SK-N-SH (cell line): ENCODE measurements around the gene EIF6. TPM values are rescaled to one million over a fixed set of nuclear protein-coding genes. Genes with fewer than 3 reads are reported as not detected.

Source experiments
- CTCF ChIA-PET: fragments of 300-600, 350-600 bp; formaldehyde crosslinking; extraction: SDS; loops from one replicate; lab custom pipeline; 2021; lab: Yijun Ruan, JAX
- POLR2A ChIA-PET: fragments of 350-600 bp; sonication (Branson Sonifier 250); formaldehyde crosslinking; extraction: SDS; loops from one replicate; lab custom pipeline; 2020; ENCODE audit warnings: antibody characterized with exemption, inconsistent platforms; lab: Yijun Ruan, JAX
- DNase-seq: peaks from one replicate; pipeline ENCODE4 v3.0.0; 2012
- H2AFZ ChIP-seq: fragments of 200-600 bp; sonication (generic); 2 replicates; pipeline ENCODE4 v1.8.1; 2016; ENCODE audit warnings: antibody characterized with exemption, mild to moderate bottlenecking, low read depth
- H3F3A ChIP-seq: fragments of 200-600 bp; sonication (generic); replicated peaks from 2 replicates; pipeline ENCODE3; 2016; ENCODE audit warnings: antibody characterized with exemption, mild to moderate bottlenecking; ENCODE audit not compliant: insufficient read depth
- H3K27ac ChIP-seq, 2 experiments: fragments of 200-500 bp in 1 of 2; fragments of 200-600 bp in 1 of 2; sonication (Bioruptor generic) in 1 of 2; sonication (generic), shearing (Covaris generic) in 1 of 2; 2 replicates each; pipeline versions ENCODE4 v1.5.1 to v1.6.1; 2014 to 2016; ENCODE audit warnings: low read depth in 2 of 2, inconsistent platforms in 1 of 2, low read length in 1 of 2, mild to moderate bottlenecking in 1 of 2, mixed read lengths in 1 of 2
- H3K27me3 ChIP-seq: fragments of 200-600 bp; sonication (generic), shearing (Covaris generic); 2 replicates; pipeline ENCODE4 v1.6.1; 2016; ENCODE audit warnings: mixed run types; ENCODE audit not compliant: insufficient read depth
- H3K36me3 ChIP-seq, 2 experiments: fragments of 200-500 bp in 1 of 2; fragments of 200-600 bp in 1 of 2; sonication (Bioruptor generic) in 1 of 2; sonication (generic) in 1 of 2; replicated peaks in 1 of 2; 2 replicates each; pipeline versions ENCODE3 to v1.5.1; 2014 to 2016; ENCODE audit warnings: low read length in 1 of 2, mild to moderate bottlenecking in 1 of 2; ENCODE audit not compliant: insufficient read depth in 2 of 2, control insufficient read depth in 1 of 2
- H3K4me1 ChIP-seq, 2 experiments: fragments of 200-500 bp in 1 of 2; fragments of 200-600 bp in 1 of 2; sonication (Bioruptor generic) in 1 of 2; sonication (generic), shearing (Covaris generic) in 1 of 2; 2 replicates each; pipeline versions ENCODE4 v1.5.1 to v1.6.1; 2014 to 2016; ENCODE audit warnings: low read depth in 1 of 2, low read length in 1 of 2, mixed run types in 1 of 2; ENCODE audit not compliant: insufficient read depth in 2 of 2, control insufficient read depth in 1 of 2
- H3K4me2 ChIP-seq: fragments of 200-600 bp; sonication (generic), shearing (Covaris generic); 2 replicates; pipeline ENCODE4 v1.6.1; 2017; ENCODE audit warnings: mixed run types
- H3K4me3 ChIP-seq, 2 experiments: fragments of 200-500 bp in 1 of 2; fragments of 200-600 bp in 1 of 2; sonication (Bioruptor generic) in 1 of 2; sonication (generic), shearing (Covaris generic) in 1 of 2; 2 replicates each; pipeline versions ENCODE4 v1.5.1 to v1.8.1; 2014 to 2016; ENCODE audit warnings: low read depth in 2 of 2, inconsistent platforms in 1 of 2, low read length in 1 of 2, mild to moderate bottlenecking in 1 of 2, mixed read lengths in 1 of 2, moderate library complexity in 1 of 2
- H3K79me2 ChIP-seq: fragments of 200-600 bp; sonication (generic); 2 replicates; pipeline ENCODE4 v1.8.1; 2017; ENCODE audit warnings: mild to moderate bottlenecking; ENCODE audit not compliant: insufficient read depth
- H3K9ac ChIP-seq: fragments of 200-600 bp; sonication (generic); 2 replicates; pipeline ENCODE4 v1.6.1; 2017; ENCODE audit warnings: mixed run types
- H3K9me2 ChIP-seq: fragments of 200-600 bp; sonication (generic); 2 replicates; pipeline ENCODE4 v1.6.1; 2017; ENCODE audit warnings: mixed run types
- H3K9me3 ChIP-seq: fragments of 200-600 bp; sonication (generic); 2 replicates; pipeline ENCODE4 v1.6.1; 2017; ENCODE audit warnings: mixed run types, mild to moderate bottlenecking, moderate library complexity
- H4K20me1 ChIP-seq: fragments of 200-600 bp; sonication (generic); 2 replicates; pipeline ENCODE4 v1.6.1; 2017; ENCODE audit warnings: mild to moderate bottlenecking, mixed run types; ENCODE audit not compliant: insufficient read depth
- EP300 ChIP-seq, 2 experiments: IDR thresholded peaks; 2 replicates each; pipeline versions ENCODE4 v1.4.0 to v1.6.1; 2012; ENCODE audit warnings: borderline replicate concordance in 1 of 2, low read depth in 1 of 2, low read length in 1 of 2
- IRF3 ChIP-seq: fragments of 150-350 bp; IDR thresholded peaks from 2 replicates; pipeline ENCODE4 v1.6.1; 2016; ENCODE audit warnings: mild to moderate bottlenecking, low read depth, low read length
- MEF2A ChIP-seq: IDR thresholded peaks from 2 replicates; pipeline ENCODE4 v1.4.0; 2012; ENCODE audit warnings: low read depth, borderline replicate concordance
- NRF1 ChIP-seq: IDR thresholded peaks from 2 replicates; pipeline ENCODE4 v1.6.1; 2012; ENCODE audit warnings: low read depth, mild to moderate bottlenecking, low read length
- PBX3 ChIP-seq: IDR thresholded peaks from 2 replicates; pipeline ENCODE4; 2012
- RCOR1 ChIP-seq: fragments of 150-350 bp; IDR thresholded peaks from 2 replicates; pipeline ENCODE4 v1.6.1; 2017; ENCODE audit warnings: antibody characterized with exemption, low read length
- USF1 ChIP-seq: IDR thresholded peaks from 2 replicates; pipeline ENCODE4 v1.4.0; 2012; ENCODE audit warnings: low read depth, borderline replicate concordance
- YY1 ChIP-seq: IDR thresholded peaks from 2 replicates; pipeline ENCODE4 v1.4.0; 2012; ENCODE audit warnings: low read depth, mild to moderate bottlenecking
- ZBTB33 ChIP-seq: IDR thresholded peaks from 2 replicates; pipeline ENCODE4 v1.4.0; 2012; ENCODE audit warnings: low read depth, borderline replicate concordance
- WGBS: methylation state at CpG from one replicate; pipeline ENCODE4 v1.1.6; 2017; ENCODE audit warnings: low lambda C conversion rate; 5-methylcytosine and 5-hydroxymethylcytosine counted together
- polyA plus RNA-seq, 3 experiments: library from polyadenylated mRNA; depleted of rRNA; stranded (reverse); fragments of >200 nt; gene quantifications; 2 replicates each; pipeline ENCODE4 v1.2.3, GENCODE V29; 2012

Gene EIF6
- polyA plus RNA-seq, 1 of the 3 experiments (the other 2 are of a cell fraction) = 356 TPM

- Histone ChIP-seq H2AFZ (no peak overlapping the region), H3K36me3 (peaks cover 7 to 33% of the 10 kb centered on the region in 2 experiments), H3K9me3 (no peaks in the 10 kb centered on the region), H3K4me2 (no peak overlapping the region), H3K79me2 (peaks cover 15% of the 10 kb centered on the region), H3K9me2 (no peaks in the 10 kb centered on the region), H3K27me3 (no peaks in the 10 kb centered on the region), H3K27ac (no peak overlapping the region), H4K20me1 (no peaks in the 10 kb centered on the region)
- POLR2A ChIA-PET = interaction anchor here (1.4 kb wide), 1 partner anchor 13 kb away, joined by 3 read pairs; the partner anchor contains the start of gene EIF6
- no peak for DNase-seq
- CTCF ChIA-PET = interaction anchor here (0.7 to 5.7 kb wide), 3 partner anchors 63 to 175 kb away, joined by 4 to 28 read pairs (median 5); no protein-coding TSS in a partner anchor
- no peak for TF ChIP-seq USF1
- TF ChIP-seq ZBTB33 = no peak
- no peak for TF ChIP-seq EP300 (IDR thresholded peaks at IDR 0.05; ENCODE audit: borderline replicate concordance in 1 of 2, low read depth in 1 of 2, low read length in 1 of 2)
- no peak for TF ChIP-seq PBX3
- TF ChIP-seq YY1 = no peak
- no peak for TF ChIP-seq NRF1
- TF ChIP-seq MEF2A = no peak
- no peak for TF ChIP-seq RCOR1
- TF ChIP-seq, all 33 proteins: peak for 0
- 71% methylated on average over 7 of the region's 7 CpGs for WGBS
- Histone ChIP-seq H3K4me1 (peaks cover 5 to 38% of the 10 kb centered on the region in 2 experiments; a peak in 2 of 4 replicates), H3F3A (peaks cover 11% of the 10 kb centered on the region), H3K9ac (no peak overlapping the region), H3K4me3 (no peak overlapping the region)
Observed at GRCh38 chr20:35271904-35272303, 12.7 kb downstream of the EIF6 start.

- Histone ChIP-seq H3K9ac (no peak overlapping the region), H4K20me1 (no peaks in the 10 kb centered on the region), H3K27me3 (no peaks in the 10 kb centered on the region), H3K4me1 (peaks cover 0 to 32% of the 10 kb centered on the region in 2 experiments; a peak in 1 of 4 replicates), H3F3A (peaks cover 6% of the 10 kb centered on the region), H3K4me2 (no peak overlapping the region), H3K9me2 (no peaks in the 10 kb centered on the region), H3K27ac (no peak overlapping the region), H3K9me3 (no peaks in the 10 kb centered on the region), H3K4me3 (no peak overlapping the region), H3K79me2 (peaks cover 8% of the 10 kb centered on the region), H2AFZ (no peak overlapping the region), H3K36me3 (peaks cover 3 to 31% of the 10 kb centered on the region in 2 experiments)
- no peak for DNase-seq
- CTCF ChIA-PET = interaction anchor here (0.6 to 5.7 kb wide), 3 partner anchors 11 to 439 kb away, joined by 4 to 28 read pairs (median 15); no protein-coding TSS in a partner anchor
- POLR2A ChIA-PET = no interaction called here
- 94% methylated on average over 18 of the region's 20 CpGs for WGBS
- no peak for TF ChIP-seq IRF3
Observed at GRCh38 chr20:35271073-35271882, 13.3 kb downstream of the EIF6 start.
